ES-I3 (cell line): ENCODE results near the gene SIM1.

Source experiments
- H3K36me3 ChIP-seq: 2 replicates; pipeline ENCODE4 v1.6.1; 2013; ENCODE audit warnings: mild to moderate bottlenecking, low read length, control low read depth, moderate library complexity; ENCODE audit not compliant: insufficient read depth
- H3K4me1 ChIP-seq: 2 replicates; pipeline ENCODE4 v1.6.1; 2013; ENCODE audit warnings: mild to moderate bottlenecking, control low read depth, low read length; ENCODE audit not compliant: insufficient read depth
- H3K9ac ChIP-seq: 2 replicates; pipeline ENCODE4 v1.6.1; 2013; ENCODE audit warnings: low read depth, mild to moderate bottlenecking, low read length, moderate library complexity
- H3K9me3 ChIP-seq: 2 replicates; pipeline ENCODE4 v1.6.1; 2013; ENCODE audit warnings: mild to moderate bottlenecking, low read length, moderate library complexity; ENCODE audit not compliant: control insufficient read depth, insufficient read depth

The SIM1 gene

GRCh38 chr6:100455230-100456124 lies 9.2 kb downstream of the SIM1 start:
- Histone ChIP-seq H3K9ac (peak overlapping the region; percentile 12; the same call in 1 of the 2 replicates), H3K9me3 (no peaks in the 10 kb centered on the region), H3K4me1 (0 out of 2 replicates have a peak, but pooled peaks cover 6% of the 10 kb centered on the region), H3K36me3 (no peaks in the 10 kb centered on the region)

DNA sequence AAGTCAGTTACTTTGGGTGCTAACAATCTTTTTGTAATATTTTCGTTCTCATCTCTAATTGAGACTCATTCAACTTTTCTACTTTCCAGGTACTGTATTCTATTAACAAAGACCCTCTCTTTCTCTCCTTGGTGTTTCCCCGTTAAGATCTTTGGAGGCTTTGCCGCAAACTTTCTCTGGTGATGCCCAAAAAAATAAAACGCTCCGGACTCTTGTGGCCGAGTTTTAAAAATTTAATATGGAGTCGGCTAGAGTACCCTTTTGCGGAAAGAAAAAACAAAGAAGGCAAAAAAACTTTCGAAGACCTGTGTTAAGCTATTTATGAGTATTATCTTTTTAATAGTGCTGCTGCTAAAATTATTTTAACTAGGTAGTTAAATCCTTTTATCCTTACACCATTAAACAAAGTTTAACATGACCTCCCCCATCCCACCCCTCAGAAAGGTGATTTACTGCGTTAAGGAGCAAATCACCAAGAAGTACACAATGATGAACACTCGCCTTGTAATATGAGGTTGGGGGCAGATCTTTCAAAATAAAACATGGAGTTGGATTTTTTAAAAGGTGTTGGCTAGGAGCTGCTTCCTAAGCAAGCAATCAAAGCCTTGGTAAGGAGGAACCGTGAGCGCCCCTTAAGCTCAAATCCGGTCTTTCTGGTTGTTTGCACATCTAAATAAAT lies 10.0 kb downstream of the SIM1 start:
- Histone ChIP-seq H3K9me3 (no peaks in the 10 kb centered on the region), H3K4me1 (0 out of 2 replicates have a peak, but pooled peaks cover 6% of the 10 kb centered on the region), H3K36me3 (no peaks in the 10 kb centered on the region), H3K9ac (peak overlapping the region; percentile 12; the same call in 1 of the 2 replicates)

- Histone ChIP-seq H3K9me3 (no peaks in the 10 kb centered on the region), H3K4me1 (peaks cover 6% of the 10 kb centered on the region; the same call in 1 of the 2 replicates), H3K9ac (peak overlapping the region; percentile 5; the same call in 1 of the 2 replicates), H3K36me3 (no peaks in the 10 kb centered on the region)
Measured at GRCh38 chr6:100453701-100454521, 10.8 kb downstream of the SIM1 start.

DNA sequence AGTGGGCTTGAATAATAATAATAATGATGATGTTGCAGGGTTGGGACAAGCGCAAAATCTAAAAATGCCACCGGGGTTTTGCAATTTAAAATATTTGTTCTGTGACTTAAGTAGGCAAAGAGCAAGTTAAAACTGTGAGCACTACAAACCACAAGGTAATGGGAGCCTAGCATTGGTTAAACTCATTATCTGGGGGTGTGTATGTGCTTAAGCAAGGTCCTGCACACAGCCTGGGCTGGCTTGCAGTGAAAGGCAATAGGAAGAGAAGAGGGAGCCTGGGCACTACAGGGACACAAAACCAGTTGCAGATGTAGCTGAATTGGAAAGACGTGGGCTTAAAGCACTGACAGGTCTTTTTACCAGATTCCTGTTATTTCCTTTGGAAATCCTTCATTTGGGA lies 11.7 kb downstream of the SIM1 start:
- H3K9me3 ChIP-seq: no peaks in the 10 kb centered on the region
- H3K9ac ChIP-seq: no peak overlapping the region
- H3K36me3 ChIP-seq: no peaks in the 10 kb centered on the region
- peaks cover 6% of the 10 kb centered on the region; the same call in 1 of the 2 replicates for H3K4me1 ChIP-seq

DNA sequence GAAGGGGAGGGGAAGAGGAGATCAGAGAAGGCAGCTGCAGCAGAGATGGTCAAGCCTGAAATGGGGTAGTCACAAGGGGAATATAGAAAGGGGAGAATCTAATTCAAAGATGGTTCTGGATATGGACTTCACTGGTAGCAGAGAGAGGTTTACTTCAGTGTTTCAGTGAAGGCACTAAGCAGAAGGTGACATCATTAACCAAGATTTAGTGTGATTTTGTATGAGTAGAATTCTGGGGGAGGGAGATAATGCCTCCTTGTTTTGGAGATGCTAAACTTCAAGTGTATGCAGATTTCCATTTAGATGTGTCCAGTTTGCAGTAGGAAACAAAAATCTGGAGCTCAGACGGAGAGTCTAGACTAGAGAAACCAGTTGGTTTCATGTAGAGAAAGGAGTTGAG lies 13.1 kb downstream of the SIM1 start:
- H3K9me3 ChIP-seq: no peaks in the 10 kb centered on the region
- no peak overlapping the region for H3K9ac ChIP-seq
- peaks cover 3% of the 10 kb centered on the region; the same call in 1 of the 2 replicates for H3K4me1 ChIP-seq
- H3K36me3 ChIP-seq: no peaks in the 10 kb centered on the region

DNA sequence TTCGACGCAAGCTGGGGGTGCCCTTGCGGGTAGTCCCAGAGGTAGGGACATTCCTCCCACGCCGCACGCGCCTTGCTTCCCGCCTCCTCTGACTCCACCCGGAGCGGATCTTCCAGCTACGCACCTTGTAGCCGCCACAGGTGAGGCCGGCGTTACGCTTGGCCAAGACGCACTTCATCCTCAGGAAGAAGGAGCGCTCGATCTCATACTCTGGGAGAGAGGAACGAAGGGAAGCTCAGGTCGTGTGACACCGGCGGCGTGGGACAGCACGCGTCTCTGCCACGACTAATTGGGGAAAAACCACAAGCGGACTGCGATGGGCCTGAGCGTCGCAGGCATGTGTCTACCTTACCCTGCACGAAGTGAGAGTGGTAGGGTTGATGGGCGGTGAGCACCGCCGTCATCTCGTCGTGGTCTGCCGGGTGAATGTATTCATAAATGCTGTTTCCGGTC lies 15.5 kb downstream of the SIM1 start:
- H3K36me3 ChIP-seq: no peaks in the 10 kb centered on the region
- no peaks in the 10 kb centered on the region; the same call in 1 of the 2 replicates for H3K4me1 ChIP-seq
- H3K9me3 ChIP-seq: no peaks in the 10 kb centered on the region
- no peak overlapping the region for H3K9ac ChIP-seq

DNA sequence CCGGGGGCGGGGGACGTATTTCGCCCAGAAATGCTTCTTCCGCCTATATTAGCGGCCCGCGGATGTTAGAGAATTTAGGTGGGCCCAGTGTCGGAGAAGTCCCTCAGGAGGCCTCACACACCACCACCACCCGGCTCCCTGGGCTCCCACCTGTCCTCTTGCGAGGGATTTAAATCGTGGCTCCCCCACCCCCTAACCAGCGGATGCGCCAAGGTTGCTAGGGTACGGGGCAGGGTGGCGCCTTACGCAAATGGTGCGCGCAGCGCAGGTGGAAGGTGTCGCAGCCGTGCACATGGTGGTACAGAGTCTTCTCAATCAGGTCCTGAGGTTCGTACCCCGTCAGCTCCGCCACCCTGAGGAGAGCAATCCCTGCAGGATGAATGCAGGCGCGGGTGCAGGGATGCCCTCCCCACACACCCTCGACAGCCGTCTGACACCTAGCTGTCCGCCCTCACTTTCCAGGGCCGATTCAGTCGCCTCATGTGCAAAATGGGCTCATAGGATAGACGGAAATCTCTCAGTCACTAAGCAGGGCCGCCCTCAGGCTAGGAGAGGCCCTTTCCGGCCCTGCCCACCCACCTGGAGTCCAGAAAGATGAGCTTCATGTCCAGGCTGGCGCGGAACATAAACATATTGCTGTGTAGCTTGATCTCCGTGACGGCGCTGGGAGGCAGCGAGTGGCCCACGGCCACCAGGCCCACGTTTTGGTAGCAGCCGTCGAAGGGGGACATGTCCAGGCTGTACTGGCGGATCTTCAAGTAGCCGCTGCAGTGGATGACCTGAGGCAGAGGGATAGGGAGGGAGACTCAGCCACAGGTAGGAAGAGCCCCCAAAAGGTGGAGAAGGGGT lies 16.6 kb downstream of the SIM1 start:
- H3K4me1 ChIP-seq: no peaks in the 10 kb centered on the region; the same call in 1 of the 2 replicates
- no peaks in the 10 kb centered on the region for H3K36me3 ChIP-seq
- H3K9me3 ChIP-seq: no peaks in the 10 kb centered on the region
- H3K9ac ChIP-seq: peak overlapping the region; percentile 43; the same call in 1 of the 2 replicates

GRCh38 chr6:100447081-100447899 lies 17.4 kb downstream of the SIM1 start:
- Histone ChIP-seq H3K9me3 (no peaks in the 10 kb centered on the region), H3K36me3 (no peaks in the 10 kb centered on the region), H3K9ac (peak overlapping the region; percentile 43; the same call in 1 of the 2 replicates), H3K4me1 (no peaks in the 10 kb centered on the region; the same call in 1 of the 2 replicates)

- no peaks in the 10 kb centered on the region for H3K36me3 ChIP-seq
- H3K9me3 ChIP-seq: no peaks in the 10 kb centered on the region
- no peaks in the 10 kb centered on the region; the same call in 1 of the 2 replicates for H3K4me1 ChIP-seq
- H3K9ac ChIP-seq: peak overlapping the region; percentile 43; the same call in 1 of the 2 replicates
Measured at GRCh38 chr6:100446115-100447080, 18.3 kb downstream of the SIM1 start.

- no peak overlapping the region for H3K9ac ChIP-seq
- no peaks in the 10 kb centered on the region; the same call in 1 of the 2 replicates for H3K4me1 ChIP-seq
- H3K9me3 ChIP-seq: no peaks in the 10 kb centered on the region
- no peaks in the 10 kb centered on the region for H3K36me3 ChIP-seq
Measured at GRCh38 chr6:100445512-100445911, 19.2 kb downstream of the SIM1 start.

GRCh38 chr6:100440935-100441334 lies 23.8 kb downstream of the SIM1 start:
- H3K36me3 ChIP-seq: no peaks in the 10 kb centered on the region
- no peaks in the 10 kb centered on the region for H3K4me1 ChIP-seq
- H3K9ac ChIP-seq: no peak overlapping the region
- no peaks in the 10 kb centered on the region for H3K9me3 ChIP-seq

DNA sequence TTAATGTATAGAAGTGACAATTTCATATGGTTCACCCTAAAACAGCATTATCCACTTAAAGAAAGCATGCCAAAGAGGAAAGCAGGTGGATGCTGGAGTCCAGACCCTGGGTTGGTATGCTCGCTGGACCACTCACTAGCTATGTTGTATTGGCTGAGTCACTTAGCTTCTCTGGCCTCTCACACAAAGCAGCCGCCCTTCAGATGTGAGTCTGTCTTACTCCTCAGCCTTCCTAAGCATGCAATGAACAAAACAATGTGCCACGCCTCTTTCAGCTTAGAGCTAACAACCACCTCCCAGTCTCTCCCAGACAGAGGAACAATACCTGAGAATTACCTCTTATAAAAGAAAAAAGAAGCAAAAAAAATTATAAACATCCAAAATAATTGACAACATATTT lies 29.4 kb downstream of the SIM1 start:
- Histone ChIP-seq H3K9me3 (no peaks in the 10 kb centered on the region), H3K36me3 (no peaks in the 10 kb centered on the region), H3K9ac (no peak overlapping the region), H3K4me1 (0 out of 2 replicates have a peak, but pooled peaks cover 3% of the 10 kb centered on the region)
